NOMO-1 (cell line): ENCODE measurements around the gene TMC3.

Experiments
- DNase-seq, 2 experiments: peaks; one replicate each; lab custom pipeline; 2025; ENCODE audit not compliant: unreplicated experiment in 2 of 2; lab: John Stamatoyannopoulos, UW

Gene TMC3

DNA sequence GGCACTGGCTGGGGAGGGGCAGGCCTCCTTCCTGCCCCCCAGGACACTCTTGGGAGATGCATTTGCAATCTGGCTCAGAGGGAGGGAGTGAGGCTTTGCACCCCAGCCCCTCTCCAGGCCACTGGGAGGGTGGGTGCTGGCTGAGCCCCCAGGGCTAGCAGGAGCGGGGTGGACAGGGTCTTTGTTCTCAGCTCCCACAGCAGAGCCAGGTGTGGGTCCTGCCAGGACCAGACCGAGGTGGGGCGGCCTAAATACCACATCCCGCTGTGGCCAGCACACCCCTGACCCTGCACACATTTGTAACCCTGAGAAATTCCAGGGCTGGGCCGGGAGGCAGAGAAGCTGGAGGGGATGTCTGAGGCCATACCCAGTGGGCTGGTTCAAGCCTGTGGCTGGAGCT lies 91.1 kb downstream of the TMC3 start:
- DNase-seq, result no peak

DNA sequence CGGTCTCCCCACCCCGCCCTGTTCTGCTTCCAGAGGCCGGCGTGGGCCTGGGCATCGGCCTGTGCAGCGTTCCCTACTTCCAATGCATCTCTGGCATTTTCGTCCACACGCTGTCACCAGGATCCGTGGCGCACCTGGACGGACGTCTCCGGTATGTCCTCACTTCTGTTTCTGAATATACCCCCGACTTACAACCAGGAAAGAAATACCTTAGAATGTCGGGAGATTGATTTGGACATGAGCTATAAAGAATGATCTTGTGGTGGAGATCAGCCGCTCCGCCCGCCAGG lies 91.5 kb downstream of the TMC3 start:
- DNase-seq, result no peak

DNA sequence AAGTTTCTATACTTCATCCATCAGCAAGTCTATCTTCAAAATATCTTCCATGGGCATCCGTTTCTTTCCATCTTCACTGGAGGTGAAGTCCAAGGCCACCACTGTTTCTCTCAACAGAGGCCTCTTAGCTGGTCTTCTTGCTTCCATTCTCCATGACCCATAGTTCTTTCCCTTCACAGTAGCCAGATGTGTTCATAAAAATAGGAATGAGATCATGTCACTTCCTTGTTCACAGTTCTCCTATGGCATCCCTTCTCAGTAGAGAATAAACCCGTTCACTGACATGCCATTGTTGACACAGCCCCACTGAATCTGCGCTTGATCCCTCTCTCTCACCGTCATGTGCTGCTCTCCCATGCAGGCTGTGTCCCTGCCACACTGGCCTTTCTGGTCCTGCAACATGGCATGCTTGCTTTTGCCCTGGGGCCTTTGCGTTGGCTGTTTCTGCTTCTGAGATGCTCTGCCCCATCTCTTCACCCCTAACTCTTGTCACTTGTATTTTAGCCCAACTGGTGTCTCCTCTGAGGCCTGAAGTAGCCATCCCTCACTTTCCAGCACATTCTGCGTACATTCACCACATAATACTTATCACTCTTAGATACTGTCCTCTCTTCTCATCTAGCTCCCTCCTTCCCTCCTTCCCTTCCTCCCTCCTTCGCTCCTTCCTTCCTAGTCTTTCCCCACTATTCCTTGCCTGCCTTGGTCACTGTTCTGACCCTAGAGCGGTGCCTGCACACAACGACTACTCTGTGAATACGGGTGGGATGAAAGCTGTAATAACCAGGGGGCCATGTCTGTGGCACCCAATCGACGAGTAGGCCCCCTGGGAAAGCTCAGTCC lies 92.0 kb downstream of the TMC3 start:
- no peak for DNase-seq

DNA sequence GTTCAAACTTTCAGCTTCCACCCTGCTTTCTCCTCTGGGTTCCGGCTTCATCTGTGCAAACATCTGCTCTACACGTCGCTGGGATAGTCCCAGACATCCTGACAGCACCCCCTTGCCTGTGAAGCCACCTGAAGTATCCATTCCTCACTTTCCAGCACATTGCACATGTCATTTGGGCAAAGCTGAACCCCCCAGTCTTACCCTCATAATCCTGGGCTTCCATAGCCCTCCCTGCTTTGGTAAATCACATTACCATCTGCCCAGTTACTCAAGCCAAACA lies 92.6 kb downstream of the TMC3 start:
- no peak for DNase-seq
